DMS114 treated with DMSO at 0.1 percent for 48 hours (cell line): Measurements from ENCODE around the gene APOA1.

ENCODE experiments used
- DNase-seq: peaks from one replicate; lab custom pipeline; 2025; ENCODE audit not compliant: unreplicated experiment; lab: John Stamatoyannopoulos, UW

APOA1 gene

DNA sequence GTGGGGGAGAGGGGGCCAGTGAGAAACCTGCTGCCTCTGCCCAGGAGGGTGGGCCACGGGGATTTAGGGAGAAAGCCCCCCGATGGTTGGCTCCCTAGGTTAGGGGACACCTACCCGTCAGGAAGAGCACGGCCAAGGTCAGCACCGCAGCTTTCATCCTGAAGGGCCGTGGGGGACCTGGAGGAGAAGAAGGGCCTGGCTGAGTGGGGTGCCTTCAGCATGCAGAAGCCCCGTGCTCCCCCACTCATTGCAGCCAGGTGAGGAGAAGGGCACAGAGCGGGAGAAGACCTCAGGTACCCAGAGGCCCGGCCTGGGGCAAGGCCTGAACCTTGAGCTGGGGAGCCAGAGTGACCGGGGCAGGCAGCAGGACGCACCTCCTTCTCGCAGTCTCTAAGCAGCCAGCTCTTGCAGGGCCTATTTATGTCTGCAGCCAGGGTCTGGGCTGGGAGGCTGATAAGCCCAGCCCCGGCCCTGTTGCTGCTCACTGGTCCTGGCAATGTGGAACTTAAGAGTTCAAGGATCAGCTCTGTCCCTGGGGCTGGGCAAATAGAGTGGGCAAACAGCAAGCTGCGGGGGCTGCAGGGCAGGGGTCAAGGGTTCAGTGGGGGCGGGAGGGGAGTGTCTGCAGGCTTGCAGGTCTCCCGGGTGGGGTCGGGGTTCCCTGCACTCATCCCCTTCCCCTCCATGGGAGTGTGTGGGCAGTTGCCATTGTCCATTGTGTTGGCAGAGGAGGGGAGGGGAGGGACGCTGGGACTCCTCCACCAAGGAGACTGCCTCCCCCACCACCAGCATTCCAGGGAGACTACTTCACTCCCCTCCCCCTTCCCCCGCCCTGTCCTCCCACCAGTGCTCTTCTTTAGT, at the start of gene APOA1:
Gene APOA1 (minus strand): TSS at position 392 of the 861 bp plus-strand sequence. CDS start 235 bp downstream, at position 157.
- DNase-seq, result no peak

DNA sequence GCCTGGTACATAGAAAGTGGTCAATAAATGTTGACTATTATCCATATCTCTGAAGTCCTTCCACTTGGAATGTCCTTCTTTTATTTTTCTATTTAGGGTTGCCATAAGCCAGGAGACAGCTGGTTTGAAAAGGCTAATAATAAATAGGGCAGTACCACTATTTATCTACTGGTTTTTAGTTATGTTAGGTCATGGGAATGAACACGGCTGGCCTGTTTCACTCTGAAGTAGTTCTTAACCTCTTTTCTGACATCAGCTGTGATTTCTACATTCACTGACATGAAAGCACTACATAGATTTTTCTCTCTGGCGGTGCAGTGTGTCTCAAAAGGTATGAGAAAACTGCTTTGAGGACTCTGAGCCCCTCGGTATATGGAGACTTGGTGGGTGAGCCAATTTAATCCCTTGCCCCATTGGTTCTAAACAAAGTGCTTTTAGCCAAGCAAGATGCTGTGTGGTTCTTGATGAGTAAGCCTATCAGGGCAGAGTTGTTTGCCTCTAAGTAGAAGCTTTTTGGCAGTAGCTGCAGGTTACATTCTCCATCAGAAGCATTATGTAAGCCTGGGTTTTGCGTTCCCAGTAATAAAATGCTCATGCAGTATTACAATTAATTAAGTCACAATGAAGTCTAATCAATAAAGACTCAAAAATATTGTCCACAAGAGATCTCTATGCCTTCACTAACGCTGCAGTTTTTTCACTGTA, 48.7 kb upstream of the APOA1 start:
- DNase-seq, result no peak

DNA sequence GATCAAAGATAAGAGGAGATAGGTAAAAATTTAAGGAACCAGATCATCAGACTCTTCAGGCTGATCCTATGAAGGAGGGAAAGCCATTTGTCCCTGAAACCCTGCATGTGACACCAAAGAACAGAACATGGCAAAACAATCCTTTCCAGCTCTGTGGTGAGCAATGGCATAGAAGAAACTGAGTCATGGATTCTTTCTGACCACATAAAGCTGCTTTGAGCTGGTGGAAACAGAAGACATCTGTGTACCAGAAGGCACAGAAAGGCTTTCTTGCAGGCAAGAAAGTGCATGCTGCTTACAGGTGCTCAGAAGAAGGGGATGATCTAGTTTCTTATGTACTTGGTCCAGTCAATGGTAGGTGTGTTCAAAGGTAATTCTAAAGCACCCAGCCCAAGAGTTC, 45.0 kb upstream of the APOA1 start:
- DNase-seq, result no peak

DNA sequence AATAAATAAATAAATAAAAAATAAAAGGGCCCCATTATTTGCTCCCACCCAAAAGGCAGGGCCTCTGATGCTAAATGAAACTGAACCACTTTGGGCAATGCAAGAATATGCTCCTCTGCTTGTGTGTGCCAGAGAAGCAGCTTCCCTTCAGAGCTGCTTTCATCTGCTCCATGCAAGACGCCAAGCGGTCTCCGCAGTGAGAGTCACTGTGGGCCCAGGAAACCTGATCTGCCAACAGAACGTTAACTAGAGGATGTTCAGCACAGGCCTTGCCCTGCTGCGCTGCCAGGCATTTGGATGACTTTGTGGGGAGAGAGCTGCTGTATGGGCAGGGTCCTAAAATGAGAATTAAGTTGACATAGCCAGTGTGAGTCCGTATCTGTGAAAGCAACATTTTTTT, 43.7 kb upstream of the APOA1 start:
- no peak for DNase-seq

DNA sequence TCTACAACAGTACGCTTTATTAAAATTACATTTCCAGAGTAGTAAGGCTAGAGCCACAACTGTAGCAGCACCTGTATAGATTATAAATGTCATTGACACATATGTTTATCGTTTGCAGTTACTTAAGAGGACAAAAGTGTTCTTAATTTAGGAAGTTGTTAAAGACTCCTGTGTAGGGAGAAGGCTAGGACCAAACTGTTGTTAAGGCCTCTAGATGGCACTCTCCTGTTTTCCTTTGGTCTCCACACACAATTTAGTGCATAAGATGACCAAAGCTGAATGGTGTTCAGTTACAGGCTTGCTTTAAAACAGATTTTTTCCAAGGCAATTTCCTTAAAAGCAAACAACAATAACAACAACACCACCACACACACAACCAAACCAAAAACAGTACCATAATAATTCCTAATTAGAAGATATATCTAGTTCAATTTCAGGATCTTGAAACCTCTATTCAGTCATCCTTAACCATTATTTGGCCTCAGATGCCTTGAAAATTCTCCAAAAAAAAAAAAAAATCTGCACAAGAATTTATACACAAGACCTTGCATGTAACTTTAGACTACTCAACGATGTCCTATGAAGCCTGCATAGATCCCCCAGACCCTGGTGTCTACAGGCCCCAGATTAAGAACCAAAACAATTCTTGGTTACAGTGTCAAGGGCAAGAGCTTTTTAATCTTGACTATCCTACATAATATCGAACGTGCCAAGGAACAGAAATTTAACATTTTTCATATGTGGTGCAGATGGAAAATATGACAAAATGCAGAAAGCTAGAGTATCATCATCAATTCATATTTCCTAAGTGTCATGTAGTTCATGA, 42.6 kb upstream of the APOA1 start:
- peak; percentile 33 for DNase-seq

DNA sequence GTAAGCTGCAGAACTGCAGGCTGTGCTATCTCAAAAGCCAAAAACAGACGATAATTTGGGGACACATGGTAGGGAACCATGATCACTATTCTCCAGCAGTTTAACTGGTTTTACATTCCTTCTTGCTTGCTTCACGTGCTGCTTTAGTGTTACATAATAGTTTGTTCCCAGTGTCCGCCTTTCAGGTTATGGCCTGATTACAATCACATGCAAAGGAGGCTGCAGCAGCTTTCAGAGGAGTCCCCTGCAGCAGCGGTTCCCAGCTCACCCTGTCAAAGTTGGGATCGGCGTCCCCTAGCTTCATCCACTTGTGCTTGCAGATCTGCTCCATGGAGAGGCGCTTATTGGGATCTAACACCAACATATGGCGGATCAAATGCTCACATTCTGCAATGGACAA, 39.2 kb upstream of the APOA1 start:
- DNase-seq, result no peak

DNA sequence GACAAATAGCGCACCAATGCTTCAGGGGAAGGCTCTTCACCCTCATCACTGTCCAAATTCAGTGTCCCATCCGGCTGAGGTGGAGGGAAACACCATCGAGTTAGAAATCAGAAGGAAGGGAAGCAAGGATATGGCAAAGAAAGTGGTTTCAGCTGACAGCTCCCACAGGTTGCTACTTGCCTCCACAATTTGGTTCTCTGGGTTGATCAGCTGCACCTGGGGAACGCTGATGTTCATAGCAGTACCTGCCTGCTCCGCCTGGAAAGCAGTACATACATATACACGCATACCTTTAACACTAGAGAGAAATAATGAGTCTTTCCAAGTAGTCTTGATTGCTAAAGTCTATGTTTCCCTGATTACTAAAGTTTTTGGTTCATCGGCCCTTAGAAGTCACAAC, 37.8 kb upstream of the APOA1 start:
- no peak for DNase-seq

DNA sequence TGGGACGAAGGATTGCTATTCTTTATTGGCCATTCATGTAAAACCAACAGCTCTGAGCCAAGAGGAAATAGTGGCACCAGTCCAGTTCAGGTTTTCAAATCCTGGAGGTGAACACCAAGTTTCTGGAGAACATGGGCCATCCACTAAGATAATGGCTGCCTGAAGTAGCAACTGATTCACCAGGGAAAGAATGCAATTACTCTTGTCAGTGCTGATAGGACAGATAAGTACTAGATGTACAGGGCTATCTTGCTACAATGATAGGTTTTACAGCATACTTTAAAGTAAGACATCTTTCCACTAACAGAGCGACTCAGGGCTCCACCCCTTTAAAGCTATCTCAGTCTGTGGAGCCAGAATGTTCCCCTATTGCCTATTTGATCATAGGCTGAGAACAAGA, 36.8 kb upstream of the APOA1 start:
- DNase-seq, result no peak

DNA sequence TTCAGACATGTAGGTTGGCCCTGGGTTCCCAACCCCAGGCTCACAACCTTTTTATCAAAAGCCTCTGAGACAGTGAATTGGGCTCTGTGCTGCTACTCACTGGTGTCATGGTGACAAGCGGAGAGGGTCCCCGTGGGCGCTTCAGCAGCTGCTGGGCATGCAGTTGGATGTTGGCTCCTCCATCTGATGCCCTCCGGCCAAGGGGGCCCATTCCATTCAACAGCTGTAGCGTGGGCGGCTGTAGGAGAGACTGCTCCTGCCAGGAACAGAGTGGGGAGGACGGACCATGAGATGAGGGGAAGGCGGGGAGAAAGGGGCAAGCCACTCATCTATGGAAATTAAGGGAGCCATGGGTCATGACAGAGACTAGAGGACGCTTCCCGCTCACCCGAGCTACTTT, 36.0 kb upstream of the APOA1 start:
- no peak for DNase-seq

DNA sequence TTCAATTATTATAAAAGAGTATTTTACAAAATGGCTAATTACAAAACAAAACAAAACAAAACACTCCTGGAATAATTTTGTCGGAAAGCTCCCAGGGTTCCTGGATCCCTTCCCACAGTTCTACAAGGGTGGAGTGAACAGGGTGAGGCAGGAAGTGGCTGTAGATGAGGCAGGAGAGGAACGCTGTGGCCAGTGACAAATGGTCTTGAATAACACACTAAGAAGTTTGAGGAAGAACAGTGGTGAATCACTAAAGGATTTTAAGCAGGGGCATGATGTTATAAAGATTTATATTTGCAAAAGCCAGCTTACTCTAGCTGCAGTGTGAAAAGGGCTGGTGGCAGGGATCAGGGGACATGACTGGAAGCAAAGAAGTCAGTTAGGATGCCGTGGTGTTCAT, 33.8 kb upstream of the APOA1 start:
- no peak for DNase-seq

DNA sequence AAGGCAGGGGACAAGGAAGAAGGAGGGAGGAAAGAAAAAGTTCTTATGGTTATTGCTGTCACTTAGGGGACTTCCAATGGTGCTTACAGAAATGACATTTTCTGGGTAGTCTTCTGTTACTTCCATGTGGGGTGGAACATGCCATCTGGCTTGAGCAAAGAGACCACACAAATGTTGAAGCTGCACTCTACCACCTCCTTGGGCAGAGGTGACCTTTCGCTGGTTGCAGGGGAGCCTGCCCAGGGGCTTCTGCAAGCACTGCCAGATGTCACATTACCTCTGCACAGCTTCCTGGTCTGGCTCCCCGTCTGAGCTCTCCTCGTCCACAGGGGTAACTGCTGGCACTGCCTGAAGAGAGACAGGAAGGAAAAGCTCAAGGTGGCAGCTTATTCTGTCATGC, 32.6 kb upstream of the APOA1 start:
- no peak for DNase-seq

DNA sequence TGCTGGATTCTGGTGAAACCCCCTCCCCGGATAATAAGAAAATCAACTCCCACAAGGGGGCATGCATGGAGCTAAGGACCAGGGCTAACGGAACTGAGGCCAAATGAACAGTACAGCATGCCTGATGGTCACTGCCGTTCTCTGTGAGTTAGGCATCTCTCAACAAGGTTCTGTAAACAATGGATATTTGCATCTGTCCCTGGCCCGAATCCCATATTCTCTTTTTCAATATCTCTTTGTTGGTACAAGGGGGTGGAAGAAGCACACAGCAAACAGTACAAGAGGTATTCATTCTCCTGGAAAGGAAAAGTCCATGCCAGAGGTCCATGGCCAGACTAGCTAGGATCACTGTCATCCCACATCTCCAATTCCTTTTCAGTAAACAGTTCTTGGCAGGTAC, 32.2 kb upstream of the APOA1 start:
- DNase-seq, result no peak

DNA sequence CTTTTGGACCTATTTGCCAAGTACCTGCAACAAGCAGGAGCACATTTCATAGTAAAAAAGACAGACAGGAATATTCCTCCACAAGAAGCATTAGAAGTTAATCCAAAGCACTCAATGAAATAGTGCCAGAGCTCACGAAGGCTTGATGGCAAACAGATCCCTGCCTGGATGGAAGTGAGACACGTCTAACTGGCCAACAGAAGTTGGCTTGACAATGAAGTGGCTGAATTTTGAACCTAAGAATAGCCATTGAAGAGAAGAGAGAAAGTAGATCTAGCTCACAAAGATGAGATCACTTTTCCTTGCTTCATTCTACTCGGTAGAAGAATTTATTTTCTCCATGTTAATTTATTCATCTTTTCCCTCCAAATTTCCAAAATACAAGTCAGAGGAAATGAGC, 30.6 kb upstream of the APOA1 start:
- DNase-seq, result no peak

DNA sequence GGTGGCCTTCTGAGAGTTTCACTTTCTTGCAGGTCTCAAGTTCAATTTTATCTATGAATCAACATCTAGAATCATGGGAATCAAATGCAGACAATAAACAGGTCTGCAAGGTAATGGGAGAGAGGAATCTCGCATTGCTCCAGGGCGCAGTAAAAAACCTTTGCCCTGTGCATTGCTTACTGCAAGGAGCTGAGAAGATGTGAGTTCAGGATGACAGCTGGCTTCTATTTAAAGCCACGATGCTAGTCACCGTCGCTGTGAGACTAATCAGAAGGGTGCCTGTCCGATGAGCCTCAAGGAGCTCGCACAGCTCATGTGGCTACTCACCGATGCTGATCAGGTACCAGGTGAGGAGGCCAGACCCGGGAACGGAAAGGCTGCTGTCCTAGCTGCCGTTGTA, 30.2 kb upstream of the APOA1 start:
- DNase-seq, result no peak

DNA sequence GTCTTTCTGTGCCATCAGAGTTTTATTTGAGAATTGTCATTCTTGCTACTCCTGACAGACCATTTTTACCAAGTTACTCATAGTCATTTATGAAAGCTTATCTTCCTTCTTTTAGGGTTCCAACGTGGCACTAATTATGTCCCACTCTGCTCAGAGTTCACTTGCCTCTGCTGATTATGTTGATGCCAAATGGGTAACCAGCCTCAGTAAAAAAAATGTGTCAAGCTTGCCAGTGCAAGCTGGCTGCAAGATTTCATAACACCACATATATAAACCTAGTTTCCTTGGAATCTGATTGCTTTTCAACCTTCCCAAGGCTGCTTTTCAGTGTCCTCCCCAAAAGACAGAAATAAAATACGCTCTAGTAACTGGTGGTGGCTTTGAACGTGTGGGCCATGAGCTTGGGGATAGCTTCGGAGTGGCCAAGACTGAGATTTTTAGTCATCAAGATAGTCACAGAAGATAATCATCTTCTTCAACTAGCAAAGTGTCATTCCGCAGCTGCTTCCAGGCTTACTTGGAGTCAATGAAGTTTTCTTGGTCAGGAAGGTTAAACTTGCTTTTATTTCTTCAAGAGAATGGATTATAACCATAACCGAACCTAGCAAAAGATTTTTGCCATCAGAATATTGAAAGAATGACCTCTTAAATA, 29.5 kb upstream of the APOA1 start:
- no peak for DNase-seq

DNA sequence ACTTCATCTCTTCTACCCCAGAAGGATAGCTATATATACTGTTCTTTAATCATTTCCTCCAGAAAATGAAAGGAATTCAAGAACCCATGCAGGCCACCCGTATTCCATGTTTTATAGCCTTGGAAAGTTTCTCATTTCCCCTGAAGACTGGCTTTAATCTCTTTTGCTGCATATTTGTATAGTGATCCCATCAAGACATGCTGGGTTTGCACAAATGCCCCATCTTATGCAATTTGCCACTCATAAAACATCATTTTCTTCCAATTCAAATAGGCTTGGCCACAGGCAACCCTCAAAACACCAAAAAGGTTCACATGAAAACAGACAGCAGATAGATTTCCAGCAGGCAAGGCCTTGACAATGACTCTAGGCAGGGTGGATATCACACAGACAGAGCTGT, 28.3 kb upstream of the APOA1 start:
- DNase-seq, result no peak

DNA sequence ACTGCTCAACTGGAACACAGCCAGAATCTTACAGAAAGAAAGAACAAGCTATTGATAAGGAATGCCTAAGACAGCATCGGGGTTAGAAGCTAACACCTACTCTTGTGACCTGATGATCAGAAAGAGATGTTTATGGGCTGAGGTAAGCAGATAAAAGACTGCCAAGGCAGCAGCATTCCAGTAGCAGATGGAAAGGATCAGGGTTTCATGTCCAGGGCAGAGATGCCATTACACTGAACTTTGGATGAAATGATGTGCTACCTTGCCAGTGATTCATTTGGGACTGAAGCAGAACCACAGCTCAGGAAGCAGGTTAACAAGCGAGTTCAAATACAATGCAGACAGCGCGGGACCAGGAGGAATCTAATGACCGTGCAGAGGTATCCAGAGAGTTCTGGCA, 27.1 kb upstream of the APOA1 start:
- no peak for DNase-seq

DNA sequence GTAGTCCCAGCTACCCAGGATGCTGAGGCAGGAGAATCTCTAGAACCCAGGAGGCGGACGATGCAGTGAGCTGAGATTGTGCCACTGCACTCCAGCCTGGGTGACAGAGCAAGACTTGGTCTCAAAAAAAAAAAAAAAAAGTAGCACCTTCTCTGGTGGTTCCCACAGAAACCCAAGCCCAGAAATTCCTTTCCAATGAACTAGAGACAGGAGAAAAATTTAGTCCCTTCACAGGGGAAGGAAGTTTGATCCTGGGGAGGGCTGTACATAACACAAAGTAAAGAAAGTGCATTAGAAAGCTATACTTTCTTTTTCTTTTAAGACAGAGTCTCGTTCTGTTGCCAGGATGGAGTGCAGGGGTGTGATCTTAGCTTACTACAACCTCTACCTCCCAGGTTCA, 25.5 kb upstream of the APOA1 start:
- no peak for DNase-seq

DNA sequence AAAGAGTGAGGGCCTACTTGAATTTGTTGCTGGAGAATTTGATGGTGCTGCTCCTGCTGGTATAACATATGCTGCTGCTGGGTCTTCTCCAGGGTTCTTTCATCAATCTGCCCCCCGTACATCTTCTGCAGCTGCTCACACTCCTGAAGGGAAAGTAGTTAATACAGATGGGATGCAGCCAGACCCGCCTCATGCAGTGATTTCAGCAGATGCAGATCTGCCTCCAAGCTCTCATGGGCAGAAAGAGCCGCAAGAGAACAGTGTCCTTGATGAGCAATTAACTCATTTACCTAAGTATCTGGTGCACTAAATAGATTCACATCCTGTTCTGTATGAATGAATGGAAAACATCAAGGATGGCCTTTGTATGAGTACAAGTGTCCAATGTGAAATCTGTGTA, 24.8 kb upstream of the APOA1 start:
- DNase-seq, result no peak

DNA sequence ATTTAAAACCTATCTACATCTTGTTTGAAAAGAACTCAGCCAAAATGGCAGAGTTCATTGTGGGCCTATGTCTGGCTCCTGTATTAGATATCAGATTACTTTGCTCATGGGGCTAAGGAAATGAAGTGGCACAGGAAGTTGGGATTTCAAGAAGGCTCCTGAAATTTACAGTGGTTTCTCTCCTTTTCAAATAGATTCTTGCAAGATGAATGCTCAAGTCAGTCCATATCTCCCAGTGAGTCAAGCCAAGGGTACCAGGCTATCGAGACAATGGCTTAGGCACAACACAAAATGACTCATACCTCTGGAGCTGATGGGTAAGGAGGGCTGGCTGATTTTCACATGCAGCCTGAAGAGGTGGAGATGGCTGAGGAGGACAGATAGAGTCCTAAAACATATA, 24.1 kb upstream of the APOA1 start:
- DNase-seq, result no peak

DNA sequence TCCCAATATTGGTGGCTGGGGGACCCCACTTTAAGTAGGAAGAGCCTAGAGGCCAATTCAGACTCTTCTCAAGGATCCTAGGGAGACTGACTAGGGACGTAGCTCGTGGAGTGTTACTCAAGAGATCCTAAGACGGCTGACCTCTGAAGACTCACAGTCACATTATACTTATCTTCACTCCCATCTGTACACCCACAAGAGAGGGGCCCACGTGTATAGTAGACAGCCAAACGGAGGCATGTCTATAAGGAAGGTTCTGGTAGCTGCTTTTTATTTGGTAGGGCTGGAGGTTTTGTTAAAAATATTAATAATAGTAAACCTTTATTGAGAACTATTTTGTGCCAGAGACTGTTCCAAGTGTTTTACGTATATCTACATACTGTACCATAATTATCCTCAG, 22.9 kb upstream of the APOA1 start:
- no peak for DNase-seq
